HG03159 (cell line): ENCODE results near the gene MYRF.

Source experiments
- ATAC-seq: cut with Tn5 transposase; IDR thresholded peaks from one replicate; pipeline ENCODE4 v1.9.1; 2021; ENCODE audit warnings: mild to moderate bottlenecking, moderate library complexity; ENCODE audit not compliant: unreplicated experiment

MYRF gene

DNA sequence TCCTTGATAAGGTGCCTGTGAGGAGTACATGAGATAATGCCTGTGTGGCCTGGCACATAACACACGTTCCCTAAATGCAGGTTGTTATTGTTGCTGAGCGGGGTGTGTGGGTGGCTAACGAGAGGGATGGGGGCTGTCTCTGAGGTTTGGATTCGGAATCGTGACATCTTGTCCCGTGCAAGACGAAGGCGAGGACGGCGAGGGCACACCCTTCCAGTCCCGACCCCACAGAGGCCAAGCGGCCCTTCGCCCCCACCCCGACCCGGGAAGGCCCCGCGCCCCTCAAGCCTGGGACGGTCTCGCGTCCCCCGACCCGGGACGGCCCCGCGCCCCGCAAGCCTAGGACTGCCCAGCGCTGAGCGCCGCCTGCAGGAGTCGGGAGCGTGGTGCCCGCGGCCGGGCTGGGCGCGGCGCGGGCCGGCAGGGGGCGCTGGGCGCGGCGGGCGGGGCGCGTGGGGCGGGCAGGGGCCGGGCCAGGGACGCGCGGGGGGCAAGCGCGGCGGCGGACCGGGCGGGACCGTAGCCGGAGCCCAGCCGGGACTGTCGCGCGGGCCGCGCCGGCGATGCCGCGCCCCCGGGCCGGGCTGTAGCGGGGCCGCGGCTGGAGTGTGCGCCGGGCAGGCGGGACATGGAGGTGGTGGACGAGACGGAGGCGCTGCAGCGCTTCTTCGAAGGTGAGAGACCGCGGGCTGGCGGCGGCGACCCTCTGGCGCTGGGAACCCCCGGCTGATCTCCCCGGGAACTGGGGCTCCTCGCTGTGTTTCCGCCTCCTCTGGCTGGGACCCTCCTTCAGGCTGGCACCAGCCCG is at the start of gene MYRF:
TSS of gene MYRF (plus strand) at position 520 of the 808 bp plus-strand sequence. CDS start at position 629, 109 bp downstream.
- no peak for ATAC-seq

DNA sequence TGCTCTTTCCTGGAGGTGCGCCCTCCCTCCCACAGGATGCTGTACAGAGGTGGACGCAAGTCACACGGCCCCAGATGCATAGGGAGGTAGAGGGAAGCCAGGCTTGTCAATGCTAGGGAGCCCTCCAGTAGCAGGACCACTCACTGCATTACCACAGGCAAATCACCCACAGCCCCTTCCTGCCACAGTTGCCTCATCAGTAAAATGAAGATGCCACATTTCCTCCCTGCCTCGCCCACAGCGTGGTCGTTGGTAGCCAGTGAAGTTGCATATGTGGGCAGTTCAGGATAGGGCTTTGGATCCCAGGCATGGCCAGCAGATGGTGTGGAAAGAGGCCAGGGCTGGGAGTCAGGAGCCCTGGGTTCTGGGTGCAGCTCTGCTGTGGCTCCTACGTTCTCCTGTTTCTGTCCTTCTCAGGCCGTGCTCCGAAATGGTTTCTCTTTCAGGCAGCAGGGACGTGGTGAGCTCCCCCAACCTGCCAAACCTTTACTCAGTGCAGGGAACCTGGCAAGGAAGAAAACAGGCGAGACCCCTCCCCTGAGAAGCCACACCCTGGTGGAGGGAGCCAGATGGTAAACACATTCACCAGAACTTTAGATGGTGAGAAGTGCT is 49.6 kb upstream of the MYRF start:
- no peak for ATAC-seq

DNA sequence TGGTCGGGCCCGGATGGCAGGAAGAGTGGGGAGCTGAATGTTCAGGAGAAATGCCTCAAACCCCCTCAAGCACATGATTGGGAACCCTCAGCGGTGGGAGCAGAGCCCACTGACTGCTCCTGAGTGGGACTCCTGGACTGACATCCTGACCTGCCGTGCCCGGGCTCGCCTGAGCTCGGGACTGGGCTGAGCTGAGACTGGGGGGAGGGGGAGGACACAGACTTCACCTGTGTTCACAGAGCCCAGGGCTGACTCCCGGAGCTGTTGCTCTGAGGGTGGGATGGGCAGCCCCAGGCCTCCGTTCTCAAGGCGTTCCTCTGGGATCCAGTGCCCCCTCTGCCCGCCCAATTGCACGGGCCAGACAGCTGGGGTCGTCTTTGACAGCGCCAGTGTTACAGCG is 47.6 kb upstream of the MYRF start:
- ATAC-seq = no peak

DNA sequence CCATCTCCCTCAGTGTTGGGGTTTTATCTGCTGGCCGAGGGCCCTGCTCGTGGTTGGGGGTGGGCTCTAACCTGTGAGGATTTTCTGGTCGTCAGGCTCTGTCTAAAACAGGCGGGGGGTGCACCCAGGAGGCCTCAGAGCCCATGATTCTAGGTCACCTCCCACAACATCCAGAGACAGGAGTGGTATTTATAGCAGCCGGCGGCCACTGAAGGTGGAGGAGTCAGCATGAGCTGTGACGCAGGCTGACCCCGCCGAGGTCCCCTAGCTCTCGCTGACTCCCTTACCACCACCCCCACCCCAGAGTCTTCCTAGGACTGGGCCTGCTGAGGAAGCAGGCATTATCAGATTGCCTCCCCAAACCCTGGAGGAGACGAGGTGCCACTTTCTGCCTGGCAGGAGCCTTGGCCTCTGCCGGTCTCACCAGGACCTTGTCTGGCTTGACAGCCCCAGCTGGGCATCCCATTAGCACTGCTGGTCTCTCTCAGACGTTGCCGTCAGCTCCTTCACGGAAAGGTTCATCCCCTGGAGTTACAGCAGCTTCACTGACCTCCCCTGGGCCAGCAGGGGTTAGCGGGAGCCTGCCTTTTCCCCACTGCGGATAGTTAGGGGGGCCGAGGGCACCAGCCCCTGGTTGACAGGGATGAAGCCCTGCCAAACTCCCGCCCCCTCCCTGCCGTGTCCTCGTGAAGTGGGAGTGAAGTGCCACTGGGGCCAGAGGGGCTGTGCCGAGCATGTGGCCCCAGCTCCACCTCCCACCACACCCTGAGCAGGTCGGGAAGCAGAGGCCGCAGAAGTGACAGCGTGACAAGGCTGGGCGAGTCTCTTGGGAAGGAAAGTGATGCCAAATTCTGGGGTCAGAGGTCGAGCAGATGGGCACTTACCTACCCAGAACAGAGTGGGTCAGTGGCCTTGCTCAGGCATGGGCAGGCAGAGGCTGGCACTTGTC is 45.7 kb upstream of the MYRF start:
- no peak for ATAC-seq

DNA sequence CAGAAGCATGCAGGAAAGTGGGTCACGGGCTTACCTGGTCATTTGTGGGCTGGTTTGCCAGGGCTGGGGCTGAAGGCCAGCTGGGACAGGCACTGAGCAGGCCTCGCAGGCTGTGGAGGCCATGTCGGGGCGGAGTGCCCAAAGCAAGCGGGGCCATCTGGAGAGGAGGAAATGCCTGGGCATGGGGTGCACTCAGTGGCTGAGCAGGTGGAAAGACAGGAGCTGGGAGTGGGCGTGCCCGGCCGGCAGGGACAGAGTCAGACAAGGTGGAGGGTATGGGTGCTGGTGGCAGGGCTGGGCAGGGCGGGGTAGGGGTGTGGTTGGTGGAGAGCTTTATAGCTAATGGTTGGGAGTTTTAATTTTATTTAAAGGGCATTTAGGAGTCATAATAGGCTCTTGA is 44.9 kb upstream of the MYRF start:
- no peak for ATAC-seq

DNA sequence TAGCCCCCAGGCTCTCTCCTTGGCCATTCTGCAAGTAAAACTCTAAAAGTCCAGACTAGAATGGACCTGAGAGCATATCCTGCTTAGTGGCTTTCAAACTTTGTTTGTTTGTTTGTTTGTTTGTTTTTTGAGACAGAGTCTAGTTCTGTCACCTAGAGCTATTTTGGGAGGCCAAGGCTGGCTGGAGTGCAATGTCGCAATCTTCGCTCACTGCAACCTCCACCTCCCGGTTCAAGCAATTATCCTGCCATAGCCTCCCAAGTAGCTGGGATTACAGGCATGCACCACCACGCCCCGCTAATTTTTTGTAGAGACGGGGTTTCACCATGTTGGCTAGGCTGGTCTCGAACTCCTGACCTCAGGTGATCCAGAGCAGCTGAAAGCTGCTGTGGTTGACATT is 43.3 kb upstream of the MYRF start:
- no peak for ATAC-seq

DNA sequence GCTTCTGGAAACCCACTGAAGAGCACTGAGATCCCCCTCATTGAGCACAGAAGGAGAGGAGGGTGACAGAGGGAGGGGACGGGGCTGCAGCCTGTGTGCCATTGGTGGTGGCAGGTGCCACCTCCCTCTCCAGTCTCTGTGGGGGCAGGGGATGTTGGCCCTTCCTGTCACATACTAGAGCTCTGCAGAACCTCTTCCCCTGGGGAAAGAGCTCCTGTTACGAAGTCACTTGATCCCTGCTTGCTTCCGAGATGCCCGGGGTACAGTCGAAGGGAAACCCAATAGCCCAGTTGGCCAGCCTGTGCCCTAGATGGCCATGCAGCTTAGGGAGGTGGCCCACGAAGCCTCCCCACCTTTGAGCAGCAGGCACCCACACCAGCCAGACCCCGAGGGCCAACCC is 42.9 kb upstream of the MYRF start:
- no peak for ATAC-seq

DNA sequence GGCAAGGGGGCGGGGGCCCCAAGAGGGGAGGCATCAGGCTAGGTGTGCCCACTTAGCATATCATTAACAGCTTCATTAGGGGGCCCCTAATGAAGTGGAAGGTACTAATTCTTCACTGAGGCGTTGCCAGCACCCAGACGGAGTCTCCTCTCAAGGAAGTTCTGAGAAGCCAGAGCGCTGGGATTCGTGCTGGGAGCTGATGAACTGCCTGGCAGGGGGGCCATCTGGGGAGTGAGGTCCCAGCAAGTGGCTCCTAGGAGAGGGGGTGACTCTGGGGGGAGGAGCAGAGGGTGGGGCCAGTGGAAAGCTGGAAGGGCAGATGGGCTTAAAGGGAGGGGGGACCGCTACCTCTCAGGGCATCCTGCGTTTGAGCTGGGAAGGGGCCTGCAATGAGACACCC is 42.4 kb upstream of the MYRF start:
- ATAC-seq = no peak

DNA sequence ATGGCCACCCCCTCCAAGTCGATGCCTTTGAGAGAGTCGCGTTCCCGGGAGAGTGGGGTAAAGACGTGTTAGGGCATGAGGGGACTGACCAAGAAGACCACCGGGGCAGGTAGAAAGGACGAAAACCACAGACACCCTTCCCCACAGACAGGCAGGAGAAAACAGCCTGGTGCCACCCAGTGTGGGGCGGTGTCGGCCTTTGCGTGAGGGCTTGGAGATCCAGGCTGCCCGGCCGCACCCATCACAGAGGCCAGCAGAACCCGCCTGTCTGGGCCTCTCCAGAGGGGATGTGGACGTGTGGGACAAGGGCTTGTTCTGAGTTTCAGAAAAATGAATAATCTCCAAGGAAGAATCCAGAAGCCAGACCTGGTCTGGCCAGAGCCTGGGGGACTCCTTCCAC is 41.4 kb upstream of the MYRF start:
- ATAC-seq = no peak

DNA sequence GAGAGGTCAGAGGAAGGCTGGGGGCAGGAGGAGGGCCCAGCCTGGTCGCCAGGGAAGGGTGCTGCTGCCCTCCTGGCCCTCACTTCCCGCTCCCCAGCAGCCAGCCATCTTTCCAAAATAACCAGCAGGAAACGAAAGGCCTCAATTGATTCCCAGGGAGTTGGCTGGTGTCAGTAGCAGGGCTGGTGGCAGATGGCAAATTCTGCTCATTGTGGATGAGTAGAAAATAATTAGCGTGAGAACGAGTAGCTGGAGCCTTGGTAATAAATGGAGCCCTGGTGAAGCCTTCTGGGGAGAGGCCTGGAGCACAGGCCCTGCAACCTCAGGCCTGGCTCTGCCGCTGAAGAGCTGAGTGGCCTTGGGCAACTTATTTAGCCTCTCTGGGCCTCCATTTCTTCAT is 40.9 kb upstream of the MYRF start:
- ATAC-seq = no peak

DNA sequence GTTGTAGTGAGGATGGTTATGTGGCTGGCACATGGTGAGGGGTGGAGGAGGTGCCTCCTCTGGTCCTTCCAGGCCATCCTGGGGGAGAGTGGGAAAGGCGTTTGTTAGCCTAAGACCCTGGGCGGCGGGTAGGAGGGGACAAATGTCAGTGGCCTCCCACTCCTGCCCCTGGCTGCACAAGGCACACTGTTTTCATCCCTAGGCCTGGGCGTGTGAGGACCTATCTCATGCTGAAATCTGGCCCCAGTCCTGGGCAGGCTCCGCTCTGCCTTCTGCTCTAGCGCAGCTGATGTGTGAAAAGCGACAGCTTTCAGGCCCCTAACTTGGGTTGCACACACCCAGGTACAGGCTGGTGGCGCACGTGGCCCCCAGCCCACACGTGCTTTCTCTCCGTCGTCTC is 40.1 kb upstream of the MYRF start:
- no peak for ATAC-seq

DNA sequence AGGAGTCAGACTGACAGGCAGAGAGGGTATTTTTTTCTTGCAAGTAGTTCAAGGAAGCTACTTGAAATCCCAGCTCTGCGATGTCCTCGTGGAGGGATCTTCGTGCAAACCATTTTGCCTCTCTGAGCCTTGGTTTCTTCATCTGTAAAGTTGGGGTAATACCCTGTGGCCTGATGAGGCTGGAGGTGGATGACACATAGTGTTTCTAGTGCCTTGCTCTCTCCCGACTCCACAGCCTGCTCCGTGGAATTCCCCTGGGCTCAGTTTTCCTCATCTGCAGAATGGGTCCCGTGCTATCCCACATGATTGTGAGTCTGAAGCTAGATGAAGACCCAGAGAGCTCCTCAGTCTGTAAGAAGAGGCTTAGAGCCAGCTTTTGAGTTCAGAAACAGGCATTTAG is 39.6 kb upstream of the MYRF start:
- no peak for ATAC-seq

DNA sequence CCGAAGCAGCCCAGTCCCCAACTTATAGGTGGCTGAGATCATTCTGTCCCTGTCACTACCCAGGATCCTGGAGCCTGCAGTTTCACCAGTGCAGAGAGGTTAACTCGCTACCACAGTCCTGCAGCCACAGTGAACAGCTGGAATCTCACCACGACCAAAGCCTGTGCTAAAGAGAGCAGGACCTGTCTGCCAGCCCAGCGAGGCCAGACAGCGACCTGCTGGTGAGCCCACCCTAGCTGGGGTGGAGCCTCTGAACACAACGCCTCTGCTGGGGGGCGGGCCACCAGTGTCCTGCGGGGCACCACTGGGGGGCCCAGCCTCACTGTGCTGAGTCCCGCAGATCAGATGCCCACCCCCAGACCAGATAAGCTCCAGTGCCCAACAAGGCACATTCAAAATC is 39.0 kb upstream of the MYRF start:
- ATAC-seq = no peak

DNA sequence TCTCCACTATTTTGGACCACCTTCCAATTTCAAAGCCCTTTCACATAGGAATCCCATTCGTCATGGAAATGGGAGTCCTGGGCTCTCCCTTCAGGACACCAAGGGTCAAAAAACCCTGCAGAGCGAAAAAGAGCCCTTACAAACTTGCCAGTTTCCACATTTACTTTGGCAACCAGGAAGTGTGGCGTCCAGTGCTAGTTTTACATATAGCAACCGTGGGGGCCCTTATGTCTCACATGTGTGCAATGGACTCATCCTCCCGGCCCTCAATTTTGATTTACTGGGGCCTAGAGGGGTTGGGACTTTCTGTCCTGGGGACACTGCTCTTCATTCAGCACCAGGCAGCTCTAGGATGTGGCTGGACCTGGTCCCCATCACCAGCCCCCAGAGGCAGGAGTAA is 38.5 kb upstream of the MYRF start:
- ATAC-seq = no peak

DNA sequence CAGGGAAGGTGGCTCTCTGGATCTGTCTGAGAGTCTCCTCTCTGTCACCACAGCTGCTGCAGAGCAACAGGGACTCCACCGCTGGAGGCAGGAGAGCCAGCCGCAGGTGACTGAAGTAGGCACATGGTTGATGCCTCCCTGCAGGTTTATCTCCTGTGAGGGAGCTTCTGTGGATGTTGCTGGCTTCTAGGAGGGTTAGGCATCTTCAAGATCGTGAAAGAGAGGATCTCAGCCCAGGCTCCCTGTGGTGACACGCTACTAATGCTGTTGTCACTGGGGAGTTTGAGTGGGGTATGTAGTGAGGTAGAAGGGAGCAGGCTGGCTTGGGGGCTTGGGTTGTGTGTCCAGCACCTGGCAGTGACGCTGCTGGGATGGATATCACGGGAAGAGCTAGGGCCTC is 38.1 kb upstream of the MYRF start:
- no peak for ATAC-seq

DNA sequence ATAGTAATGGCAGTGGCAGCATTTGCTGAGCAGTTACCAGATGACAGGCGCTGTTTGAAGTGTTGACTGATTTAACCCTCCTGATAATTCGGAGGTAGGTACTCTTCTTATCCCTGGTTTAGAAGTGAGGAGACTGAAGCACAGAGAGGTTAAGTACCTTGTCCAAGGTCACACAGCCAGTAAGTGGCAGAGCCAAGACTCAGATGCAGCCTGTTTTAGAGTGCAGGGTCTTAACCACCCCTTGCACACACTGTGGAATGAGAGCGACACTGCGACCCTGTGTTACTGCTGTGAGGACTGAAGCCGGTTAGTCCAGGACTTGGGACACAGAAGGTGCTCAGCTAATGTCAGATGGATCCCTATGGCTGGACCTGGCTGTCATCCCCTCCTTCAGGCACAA is 37.5 kb upstream of the MYRF start:
- no peak for ATAC-seq

DNA sequence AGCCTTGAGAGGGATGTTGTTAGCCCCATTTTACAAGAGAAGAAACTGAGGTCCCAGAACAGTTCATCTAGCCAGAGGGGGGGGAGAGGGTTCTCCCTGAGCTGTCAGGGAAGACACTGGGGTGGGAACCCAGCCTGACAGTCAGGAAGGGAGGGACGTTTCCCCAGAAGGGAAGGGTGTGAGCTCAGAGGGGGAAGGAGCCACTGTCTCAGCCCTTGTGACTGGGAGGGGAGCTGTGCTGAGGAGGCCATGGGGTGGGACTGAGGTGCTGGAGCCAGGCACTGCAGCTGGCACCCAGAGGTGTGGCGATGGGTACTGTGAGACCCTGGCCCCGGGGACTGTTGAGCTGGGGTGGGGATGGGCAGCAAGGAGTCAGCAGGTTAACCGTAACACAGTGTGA is 36.6 kb upstream of the MYRF start:
- no peak for ATAC-seq

DNA sequence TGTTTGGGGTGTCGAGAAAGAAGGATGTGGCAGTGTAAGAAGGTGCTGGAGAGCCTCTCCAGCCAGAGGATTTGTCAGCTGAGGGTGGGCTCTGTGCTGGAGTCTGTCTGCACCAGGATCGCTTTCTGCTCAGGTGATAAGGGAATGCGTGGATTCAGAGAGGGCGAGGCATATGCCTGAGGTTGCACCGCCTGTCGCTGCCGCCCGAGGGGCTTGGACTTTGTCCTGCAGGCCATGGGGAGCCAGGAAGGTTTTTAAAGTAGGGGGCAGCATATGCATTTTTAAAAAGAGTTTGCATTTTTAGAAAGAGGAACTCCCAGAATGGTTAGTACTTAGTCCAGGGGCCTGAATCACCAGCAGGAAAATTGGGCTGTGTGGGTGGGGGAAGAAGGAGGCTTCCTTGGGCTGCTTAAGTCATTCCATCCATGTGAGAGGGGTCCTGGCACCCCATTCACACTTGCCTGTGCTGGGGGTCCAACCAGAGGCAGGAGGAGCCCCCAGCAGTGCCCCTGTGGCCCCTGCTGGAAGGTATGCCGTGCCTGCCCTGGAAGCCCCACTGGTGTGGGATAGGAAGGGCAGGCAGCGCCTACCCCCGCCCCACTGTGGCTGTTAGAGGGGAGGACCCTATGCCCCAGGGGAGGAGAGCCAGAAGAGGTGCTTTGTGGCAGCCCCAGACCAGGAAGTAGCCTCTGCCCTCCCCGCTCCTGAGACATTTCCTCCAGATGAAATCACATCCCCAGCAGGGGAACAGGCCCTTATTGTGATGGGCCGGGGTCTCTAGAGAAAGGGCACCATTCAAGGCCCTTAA is 35.8 kb upstream of the MYRF start:
- no peak for ATAC-seq

DNA sequence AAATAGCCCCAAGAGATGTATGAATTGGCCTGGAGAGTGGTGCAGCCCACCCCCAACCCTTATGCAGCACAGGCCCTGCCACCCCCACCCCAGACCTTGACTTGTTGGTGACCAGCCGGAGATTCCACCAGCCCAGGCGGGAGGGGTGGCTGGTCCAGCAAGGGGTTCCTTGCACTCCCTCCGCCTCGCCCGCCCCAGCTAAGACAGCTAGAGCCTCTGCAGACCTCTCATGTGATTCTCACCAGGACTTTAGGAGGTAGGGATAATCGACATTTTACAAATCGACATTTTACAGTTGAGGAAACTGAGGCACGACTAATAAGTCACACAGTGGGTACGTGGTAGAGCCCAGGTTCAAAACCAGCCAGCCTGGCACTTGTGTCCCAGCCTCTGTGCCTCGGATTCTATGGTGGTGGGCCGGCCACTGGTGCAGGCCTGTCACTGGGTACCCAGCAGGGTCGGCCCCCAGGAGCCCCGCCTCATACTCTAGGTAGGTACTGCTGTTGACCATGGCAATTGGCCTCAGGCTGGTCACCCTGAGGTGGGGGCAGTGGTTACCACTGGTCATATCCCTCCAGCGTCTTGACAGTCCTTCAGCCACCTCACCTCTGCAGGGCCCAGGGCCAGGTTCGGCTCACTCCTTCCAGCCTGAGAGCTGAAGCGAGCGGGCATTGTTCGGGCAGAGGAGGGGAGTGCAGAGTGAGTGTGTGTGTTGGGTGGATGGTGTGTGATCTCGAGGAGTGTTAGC is 35.0 kb upstream of the MYRF start:
- ATAC-seq = no peak

DNA sequence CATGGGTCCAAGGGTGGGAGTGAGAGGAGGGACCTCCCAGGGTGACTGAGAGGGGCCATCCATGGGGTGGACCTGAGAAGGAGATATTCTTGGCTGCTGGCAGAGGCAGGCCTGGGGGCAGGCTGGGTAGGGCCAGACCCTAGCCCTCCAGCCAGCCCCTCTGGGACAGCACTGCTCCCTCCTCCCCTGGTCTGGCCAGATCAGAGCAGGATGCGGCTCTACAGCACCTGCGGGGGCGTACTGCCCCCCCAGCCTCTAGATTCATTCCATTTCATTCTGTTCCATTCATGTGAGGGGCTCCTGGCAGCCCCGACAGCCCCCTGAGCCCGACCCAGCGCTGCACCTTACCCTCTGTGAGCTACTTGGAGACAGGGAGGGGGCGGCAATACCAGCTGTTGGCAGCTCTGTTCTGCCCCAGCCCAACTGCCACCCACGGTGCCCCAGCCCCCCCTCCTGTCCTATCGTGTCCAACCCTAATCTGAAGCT is 34.3 kb upstream of the MYRF start:
- ATAC-seq = no peak
